GM21423 (cell line): ENCODE results near the gene BMERB1.

Experiments
- ATAC-seq: cut with Tn5 transposase; IDR thresholded peaks from one replicate; pipeline ENCODE4 v1.9.1; 2021; ENCODE audit warnings: mild to moderate bottlenecking, moderate library complexity; ENCODE audit not compliant: unreplicated experiment

Gene BMERB1

DNA sequence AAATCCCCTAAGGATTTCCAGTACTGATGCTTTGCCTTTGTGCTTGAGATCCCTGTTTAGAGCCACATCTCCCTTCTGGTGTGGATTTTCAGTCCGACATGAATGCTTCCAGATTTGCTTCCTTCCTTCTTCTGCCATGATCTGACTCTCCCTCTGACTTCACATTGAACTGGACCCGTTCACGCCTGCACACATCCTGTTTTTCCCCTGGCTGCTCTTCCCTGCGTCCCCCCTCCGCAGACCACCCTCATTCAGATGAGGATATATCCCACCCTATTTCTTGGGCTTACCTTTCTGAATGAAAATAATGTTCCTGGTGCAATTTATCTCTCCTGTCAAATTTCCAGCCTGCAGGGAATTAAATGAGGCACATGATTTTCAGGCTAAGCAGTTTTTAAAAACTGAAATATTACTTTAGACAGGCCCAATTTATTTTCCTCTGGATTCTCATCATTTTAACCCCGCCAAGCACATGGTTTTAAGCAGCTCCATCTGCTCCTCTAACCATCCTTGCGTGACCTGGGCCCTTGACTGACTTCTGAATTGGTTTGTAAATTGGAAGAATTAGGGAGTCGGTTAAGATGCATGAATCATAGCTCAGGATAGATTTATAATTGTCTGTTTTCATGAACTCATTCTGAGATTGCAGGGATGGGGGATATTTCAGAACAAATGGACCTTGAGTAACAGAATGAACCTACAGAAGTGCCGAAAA is 59.2 kb downstream of the BMERB1 start:
- ATAC-seq: no peak

DNA sequence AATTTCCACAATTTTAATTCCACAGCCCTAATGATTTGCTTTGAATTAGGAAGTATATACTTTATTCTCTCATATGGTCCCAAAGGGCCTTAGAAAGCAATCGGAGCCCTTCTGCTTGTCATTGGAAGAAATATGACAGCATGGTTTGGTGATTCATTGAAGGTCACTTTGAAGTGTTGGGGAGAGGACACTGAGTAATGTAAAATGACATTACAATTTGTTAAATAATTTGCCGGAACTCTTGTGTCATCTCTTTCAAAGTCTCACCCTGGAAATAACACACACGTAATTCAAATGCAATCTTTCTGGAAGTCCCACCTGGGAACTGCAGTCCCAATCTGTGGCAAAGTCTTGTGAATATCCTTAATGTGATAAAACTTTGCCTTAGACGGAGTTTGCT is 59.8 kb downstream of the BMERB1 start:
- no peak for ATAC-seq

DNA sequence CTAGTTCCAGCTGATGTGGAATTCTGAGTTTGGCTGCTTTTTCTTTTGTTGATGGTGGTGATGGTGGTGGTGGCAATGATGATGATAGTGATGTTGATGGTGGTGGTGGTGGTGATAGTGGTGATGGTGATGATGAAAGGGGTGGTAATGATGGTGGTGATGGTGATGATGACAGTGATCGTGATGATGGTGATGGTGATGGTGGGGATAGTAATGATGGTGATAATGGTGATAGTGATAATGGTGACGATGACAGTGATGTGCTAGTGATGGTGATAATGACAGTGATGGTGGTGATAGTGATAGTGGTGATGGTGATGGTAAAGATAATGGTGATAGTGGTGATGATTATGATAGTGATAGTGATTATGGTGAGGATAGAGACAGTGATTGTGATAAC is 61.5 kb downstream of the BMERB1 start:
- ATAC-seq: no peak

DNA sequence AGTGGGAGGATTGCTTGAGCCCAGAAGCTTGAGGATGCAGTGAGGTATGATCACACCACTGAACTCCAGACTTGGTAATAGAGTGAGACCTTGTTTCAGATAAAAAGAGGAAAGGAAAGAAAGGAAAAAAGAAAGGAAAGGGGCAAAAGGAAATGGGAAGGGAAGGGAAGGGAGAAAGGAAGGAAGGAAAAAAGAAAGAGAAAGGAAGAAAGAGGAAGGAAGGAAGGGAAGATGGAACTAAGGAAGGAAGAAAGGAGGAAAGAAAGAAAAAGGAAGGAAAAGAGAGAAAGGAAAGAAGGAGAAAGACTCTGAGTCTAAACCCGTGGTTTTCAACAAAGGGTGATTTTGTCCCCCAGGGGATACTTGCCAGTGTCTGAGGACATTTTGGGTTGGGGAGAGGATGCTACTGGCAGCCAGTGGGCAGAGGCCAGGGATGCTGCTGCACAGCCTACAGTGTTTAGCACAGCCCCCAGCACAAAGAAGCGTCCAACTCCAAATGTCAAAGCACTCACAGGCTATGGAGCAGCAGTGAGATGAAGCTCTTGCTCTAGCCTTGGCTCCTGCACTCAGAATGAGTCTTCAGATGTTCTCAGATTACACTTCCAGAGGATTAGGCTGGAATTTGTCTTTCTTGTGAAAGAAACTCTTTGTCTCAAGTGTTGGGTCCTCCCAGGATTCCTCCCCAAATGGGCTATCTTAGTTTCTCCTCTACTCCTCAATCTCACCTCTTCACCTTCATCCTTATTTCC is 64.2 kb downstream of the BMERB1 start:
- no peak for ATAC-seq

DNA sequence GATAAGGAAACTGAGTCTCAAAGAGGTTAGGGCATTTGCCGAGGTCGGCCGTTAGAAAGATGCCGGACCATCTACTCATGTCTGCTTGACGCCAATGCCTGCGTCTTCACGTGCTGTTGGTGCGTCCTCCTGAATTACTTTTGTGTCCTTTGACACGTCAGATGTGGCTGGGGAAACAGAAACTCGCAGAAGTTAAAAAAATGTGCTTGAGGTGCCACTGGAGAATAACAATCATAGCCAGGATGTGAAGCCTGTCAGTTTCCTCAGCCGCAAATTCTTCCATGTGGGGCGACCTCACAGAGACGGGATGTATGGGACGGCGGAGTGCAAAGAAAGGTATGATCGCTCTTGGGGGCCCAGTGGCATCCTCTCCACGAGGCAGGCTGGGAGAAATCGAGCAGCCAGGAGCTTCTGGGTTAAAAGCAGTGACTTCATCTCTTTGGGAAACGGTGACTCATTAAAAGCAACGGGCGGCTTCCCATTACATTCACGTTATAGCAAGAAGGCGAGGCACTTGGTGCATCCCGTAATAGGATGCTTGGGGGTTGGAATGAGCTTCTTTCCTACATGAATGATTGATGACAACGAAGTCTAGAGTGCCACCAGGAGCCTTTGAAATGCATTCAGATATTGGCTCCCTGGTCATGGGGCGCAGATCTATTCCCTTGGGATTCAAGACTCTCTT is 67.8 kb downstream of the BMERB1 start:
- ATAC-seq: no peak

DNA sequence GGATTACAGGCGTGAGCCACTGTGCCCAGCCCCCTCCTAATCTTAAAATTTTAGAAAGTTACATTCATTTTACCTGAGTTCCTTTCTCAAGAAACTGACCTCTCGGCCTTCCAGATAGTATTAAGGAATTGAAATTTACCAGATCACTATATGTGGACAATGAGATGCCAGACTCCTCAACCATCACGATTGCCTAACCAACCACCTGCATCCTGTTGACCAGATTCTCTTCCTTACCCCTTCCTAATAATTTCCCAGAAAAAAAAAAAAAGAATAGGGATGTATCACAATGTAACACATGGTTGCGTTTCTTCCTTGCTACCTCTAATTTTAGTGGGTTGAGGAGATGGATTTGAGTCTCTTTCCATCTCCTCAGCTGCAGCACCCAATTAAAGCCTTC is 72.1 kb downstream of the BMERB1 start:
- ATAC-seq: no peak

DNA sequence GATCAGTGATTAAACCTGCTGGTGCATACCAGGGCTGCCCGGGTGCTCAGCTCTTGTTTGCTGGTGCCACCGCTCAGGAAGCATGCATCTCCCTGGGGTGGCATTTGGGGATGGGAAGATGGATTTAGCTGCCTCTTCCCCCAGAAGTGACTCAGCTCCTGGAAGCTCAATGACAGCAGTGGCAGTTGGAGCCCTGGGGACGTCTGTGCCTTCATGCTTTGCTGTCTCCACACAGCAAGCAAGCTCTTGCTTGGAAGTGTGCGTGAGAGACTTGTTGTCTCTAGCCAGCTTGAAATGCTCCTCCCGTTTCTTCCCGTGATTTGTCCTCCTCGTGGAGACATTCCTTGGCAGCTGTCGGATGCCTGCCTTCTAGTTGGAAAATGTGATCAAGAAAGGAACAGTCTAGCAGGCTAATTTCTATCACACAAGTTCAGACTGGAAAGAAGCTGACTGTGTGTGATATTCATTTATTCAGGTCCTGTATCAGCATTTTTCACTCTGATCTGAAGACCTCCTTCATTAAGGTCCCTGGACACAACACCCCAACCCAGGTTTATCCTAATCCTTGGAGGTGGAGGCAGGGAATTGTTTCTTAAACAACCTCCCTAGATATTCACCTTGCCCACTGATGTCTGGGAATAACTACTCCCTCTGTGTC is 73.0 kb downstream of the BMERB1 start:
- ATAC-seq: no peak

DNA sequence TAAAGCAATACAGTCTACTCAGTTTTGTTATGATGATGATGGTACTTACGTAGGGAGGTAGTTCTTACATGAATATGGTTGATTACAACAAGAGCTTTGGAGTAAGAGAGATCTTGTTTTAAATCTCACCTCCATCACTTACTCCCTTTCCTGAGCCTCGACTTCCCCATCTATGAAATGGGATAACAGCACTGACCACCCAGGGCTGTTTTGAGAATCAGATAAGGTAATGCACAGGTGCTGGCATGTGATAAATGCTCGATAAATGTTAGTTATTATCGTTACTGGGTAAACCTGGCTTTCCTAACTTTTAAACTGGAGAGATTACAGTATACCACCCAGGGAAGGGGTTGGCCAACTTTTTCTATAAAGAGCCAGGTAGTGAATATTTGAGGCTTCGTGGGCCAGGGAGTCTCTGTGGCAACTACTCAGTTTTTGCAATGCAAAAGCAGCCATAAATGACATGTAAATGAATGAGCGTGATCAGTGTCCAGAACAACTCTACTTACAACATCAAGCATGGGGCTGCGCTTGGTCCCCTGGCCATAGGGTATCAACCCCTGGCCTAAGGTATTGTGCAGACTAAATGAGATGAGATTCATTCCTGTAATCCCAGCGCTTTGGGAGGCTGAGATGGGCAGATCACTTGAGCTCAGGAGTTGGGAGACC is 73.7 kb downstream of the BMERB1 start:
- no peak for ATAC-seq

DNA sequence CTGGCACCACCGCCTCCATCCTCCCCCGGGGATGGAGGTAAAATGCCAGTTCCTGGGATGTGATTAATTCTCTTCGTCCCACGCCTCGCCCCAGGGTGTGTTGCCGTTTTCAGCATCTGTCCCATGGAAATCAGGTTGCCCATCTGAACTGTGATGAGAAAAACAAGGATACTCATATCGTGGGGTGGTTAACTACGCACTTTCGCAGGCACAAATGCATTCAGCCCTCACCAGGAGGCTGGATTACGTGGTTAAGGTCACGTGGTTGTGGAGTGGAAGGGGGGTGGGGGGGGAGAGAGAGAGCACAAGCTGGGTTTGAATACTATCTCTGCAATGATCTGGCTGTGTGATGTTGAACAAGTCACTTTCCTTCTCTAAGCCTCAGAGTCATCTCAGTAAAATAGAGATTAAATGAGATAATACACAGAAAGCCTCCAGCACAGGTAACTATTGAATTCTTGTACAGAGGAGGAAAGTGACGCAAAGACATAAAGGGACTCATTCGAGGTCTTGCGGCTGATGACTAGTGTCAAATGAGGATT is 74.7 kb downstream of the BMERB1 start:
- no peak for ATAC-seq

DNA sequence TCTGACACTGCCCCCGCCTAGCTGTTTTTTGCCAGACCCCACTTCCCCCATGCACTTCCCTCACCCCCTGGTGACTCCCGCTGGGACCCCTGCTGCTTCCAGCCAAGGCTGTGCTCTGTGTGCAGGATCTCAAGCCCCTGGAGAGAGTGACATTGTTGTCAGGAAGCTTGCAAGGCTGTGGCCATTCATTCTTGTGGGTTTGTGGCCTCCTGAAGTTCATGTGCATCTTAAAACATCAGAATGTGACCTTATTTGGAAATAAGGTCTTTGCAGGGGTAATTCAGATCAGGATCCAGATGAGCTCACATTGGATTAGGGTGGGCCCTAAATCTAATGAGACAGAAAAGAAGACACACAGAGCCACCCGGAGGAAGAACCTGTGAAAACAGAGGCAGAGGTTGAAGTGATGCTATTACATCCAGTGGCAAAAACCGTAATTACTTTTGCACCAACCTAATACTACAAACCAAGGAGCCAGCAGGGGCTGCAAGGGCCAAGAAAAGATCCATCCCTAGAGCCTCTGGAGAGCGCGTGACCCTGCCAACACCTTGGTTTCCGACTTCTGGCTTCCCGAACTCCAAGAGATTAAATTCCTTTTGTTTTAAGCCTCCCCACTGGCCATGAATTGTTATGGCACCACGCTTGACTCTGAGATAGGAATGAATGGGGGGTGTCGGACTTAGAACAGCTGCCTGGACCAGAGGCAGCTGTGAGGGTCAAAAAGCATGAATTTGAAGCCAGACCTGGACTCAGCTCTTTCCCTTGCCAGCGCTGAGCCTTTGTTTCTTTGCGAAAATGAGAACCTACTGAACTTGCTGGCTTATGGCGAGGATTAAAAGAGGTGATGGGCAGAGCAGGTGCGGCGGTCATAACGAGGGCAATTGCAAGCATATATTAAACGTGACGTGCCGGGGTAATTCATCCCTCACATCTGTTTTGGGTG is 75.5 kb downstream of the BMERB1 start:
- ATAC-seq: no peak

DNA sequence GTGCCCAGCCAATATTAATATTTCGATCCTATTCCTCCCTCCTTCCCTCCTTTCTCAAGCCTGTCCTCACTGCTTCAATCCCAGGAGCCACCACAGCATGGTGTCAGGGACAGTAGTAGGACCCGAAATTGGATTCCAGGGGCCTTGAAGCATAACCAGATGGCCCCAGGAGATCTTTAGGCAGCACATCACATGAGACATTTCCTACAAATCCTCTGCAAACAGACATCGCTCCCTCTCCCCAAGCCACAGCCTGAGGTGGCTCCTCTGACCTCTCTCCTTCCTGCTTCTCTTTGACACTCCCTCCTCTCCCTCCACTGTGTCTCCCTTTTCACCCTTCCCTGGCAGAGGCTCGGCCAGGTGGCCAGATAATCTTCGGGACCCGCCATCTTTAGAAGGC is 76.6 kb downstream of the BMERB1 start:
- no peak for ATAC-seq

DNA sequence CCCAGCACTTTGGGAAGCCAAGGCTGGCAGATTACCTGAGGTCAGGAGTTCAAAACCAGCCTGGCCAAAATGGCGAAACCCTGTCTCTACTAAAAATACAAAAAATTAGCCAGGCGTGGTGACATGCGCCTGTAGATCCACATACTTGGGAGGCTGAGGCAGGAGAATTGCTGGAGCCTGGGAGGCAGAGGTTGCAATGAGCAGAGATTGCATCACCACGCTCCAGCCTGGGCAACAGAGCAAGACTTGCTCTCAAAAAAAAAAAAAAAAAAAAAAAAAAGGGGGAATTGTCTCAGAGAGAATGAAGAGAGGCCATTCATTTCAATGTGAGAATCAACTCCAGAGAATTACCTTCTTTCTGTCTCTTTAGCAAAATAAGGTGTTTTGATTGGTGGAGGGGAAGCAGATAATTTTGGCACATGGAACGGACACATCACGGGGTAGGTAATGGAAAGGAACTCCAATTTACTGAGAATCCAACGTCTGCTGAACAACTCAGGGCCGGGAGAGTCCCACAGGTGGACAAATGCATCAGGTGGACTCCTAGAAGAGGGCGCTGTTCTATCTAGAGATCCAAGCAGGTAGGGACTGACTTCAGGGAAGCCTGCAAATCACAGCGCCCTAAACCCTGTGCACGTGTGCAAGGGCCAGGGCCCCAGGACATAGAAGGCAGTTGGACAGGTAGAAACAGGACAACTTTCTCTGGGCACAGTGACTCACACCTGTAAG is 77.5 kb downstream of the BMERB1 start:
- no peak for ATAC-seq

DNA sequence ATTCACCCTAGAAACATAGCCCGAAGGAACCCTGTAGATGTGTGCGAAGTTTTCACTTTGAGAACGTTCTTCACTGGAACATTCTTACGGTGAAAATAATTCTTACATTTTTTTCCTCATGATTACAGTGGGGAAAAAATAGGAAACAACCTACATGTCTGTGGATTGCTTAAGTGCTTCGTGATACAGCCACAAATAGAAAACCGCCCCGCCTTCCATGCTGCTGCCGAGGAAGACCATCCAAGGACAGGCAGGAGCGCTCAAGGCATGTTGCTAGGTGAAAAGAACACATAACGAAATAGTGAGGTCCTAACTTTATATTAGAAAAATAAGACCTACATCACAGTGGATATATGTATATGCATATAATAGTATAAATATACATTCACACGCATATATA is 78.8 kb downstream of the BMERB1 start:
- ATAC-seq: no peak

DNA sequence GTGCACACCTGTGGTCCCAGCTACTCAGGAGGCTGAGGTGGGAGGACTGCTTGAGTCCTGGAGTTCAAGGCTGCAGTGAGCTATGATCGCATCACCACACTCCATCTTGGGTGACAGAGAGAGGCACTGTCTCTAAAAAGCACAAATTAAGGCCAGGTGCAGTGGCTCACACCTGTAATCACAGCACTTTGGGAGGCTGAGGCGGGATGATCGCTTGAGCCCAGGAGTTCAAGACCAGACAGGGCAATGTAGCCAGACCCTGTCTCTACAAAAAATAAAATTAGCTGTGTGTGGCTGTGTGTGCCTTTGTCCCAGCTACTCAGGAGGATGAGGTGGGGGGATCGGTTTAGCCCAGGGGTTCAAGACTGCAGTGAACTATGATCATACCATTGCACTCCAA is 81.6 kb downstream of the BMERB1 start:
- ATAC-seq: no peak

DNA sequence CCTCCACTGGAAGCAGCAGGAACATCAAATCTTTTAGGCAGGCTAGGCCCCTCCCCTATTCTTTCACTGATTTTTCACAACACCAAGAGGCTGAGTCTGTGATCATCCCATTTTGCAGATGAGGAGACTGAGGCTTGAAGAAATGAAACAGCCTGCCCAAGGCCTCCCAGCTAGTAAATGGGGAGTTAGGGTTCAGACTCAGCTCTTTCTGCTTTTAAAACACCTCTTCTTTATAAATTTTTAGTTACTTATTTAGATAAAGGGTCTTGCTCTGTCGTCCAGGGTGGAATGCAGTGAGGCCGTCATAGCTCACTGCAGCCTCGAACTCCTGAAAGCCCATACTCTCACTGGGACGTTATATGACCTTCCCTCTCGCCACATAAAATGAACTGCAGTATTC is 82.2 kb downstream of the BMERB1 start:
- no peak for ATAC-seq

DNA sequence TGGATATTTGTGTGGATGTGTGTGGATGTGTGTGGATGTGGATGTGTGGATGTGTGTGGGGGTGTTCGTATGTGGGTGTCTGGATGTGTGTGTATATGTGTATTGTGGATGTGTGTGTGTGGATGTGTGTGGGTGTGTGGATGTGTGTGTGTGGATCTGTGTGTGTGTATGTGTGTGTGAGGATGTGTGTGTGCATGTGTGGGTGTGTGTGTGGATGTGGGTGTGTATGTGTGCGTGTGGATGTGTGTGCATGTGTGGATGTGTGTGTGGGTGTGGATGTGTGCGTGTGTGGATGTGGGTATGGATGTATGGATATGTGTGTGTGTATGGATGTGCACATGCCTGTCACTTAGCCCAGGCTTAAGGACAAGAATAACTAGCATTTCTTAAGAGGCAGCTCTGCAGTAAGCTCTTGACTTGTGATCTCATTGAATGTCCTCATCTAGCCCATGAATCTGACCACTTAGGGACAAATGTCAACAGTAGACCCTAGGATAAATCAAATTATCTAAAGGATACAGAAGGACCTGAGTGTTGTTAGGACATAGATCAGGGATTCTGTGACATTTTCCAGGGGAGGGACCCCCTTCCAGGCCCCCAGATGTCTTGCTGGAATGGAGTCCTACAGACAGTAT is 83.5 kb downstream of the BMERB1 start:
- ATAC-seq: no peak

DNA sequence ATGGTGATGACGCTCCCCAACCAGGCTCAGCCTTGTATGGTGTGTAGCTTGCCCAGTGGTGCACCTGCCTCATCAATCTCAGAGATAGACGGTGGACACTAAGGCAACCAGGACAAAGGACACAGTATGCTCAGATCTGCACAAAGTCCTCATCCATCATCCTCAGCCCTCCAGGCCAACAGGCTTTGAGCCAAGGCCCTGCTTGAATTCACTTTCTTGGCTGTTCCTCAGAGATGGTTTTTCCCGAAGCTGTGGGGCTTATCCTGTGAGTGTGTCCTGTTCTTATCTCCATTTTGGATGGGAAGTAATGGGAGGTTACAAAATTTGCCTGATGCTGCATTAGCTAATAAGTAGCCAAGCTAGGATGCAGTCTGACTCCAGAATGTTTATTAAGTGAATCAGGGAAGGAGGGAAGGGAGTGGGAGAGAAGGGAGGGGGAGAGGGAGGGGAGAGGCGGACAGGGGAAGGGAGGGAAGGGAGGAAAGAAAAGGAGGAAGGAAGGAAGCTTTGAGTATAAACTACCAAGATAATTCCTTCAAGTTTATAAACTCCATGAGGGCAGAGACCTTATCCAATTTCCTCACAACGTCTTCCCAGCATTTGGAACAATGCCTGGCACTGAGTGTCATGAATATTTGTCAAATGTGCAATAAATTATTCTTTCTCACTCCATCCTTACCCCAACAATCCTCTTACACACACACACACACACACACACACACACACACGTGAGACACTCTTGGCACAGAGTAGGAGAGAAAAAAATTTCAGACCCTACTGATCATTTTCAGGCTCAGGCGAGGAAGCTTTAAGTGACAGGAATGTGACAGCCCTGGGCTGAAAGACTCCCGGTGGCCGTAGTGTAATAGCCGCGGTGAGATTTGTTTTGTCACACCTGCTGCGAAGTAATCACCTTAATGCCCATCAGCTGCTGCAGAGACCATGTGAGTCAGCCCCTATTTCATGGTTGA is 84.3 kb downstream of the BMERB1 start:
- no peak for ATAC-seq
